ENCODE results near the gene MYG1. TPM values are rescaled to one million over a fixed set of nuclear protein-coding genes. Genes with fewer than 3 reads are reported as not detected.

MYG1 gene
- total and polyA plus RNA-seq, 9 donors, result 29.9 to 80.3 (median 57.8) TPM

GRCh38 chr12:53288322-53288721 lies 11.2 kb upstream of the MYG1 start:
- DNase-seq, result no peak
- Histone ChIP-seq H3K4me3 (no peak overlapping the region), H3K36me3 (no peaks in the 10 kb centered on the region), H3K27me3 (no peaks in the 10 kb centered on the region), H3K9me3 (no peaks in the 10 kb centered on the region), H3K4me1 (ENCODE audit: insufficient read depth) (no peaks in the 10 kb centered on the region), H3K27ac (no peak overlapping the region)
- no peak for TF ChIP-seq EP300 (IDR thresholded peaks at IDR 0.05)
- TF ChIP-seq CTCF (IDR thresholded peaks at IDR 0.05), result no peak
- TF ChIP-seq POLR2A (IDR thresholded peaks at IDR 0.05), result no peak
- WGBS, 3 donors, result 81 to 84% (median 81%) methylated on average over 6 of the region's 6 CpGs
- intact Hi-C loops (cut with DNase I), result loop anchor here in 1 of 4 donors (5.0 kb wide), 1 partner anchor 76 kb away; no protein-coding TSS in a partner anchor

DNA sequence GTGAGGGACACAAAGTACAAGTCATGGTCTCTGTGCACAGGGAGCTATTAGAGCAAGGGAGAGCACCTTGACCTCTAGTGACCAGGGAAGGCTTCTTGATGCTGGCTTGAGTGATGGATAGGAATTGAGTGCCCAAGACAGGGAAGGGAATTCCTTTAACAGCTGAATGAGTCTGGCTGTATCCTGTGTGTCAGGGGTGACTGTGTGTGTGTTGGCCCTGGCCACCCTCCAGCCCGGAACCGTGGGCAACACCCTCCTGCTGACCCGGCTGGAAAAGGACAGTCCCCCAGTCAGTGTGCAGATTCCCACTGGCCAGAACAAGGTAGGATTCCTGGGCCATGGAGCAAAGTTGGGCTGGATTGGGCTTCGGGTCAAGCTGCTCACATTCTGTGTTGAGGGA lies 9.6 kb upstream of the MYG1 start:
- intact Hi-C loops (cut with DNase I), result loop anchor here in 1 of 4 donors (5.0 kb wide), 1 partner anchor 78 kb away; no protein-coding TSS in a partner anchor
- no peak overlapping the region for H3K4me3 ChIP-seq
- peaks cover 2% of the 10 kb centered on the region for H3K4me1 ChIP-seq (ENCODE audit: insufficient read depth)
- H3K27me3 ChIP-seq, result no peaks in the 10 kb centered on the region
- no peak overlapping the region for H3K27ac ChIP-seq
- no peak for DNase-seq
- no peaks in the 10 kb centered on the region for H3K36me3 ChIP-seq
- TF ChIP-seq EP300 (IDR thresholded peaks at IDR 0.05) (no peak), CTCF (IDR thresholded peaks at IDR 0.05) (no peak)
- H3K9me3 ChIP-seq, result no peaks in the 10 kb centered on the region
- WGBS, 3 donors, result 67 to 88% (median 70%) methylated on average over 4 of the region's 4 CpGs

GRCh38 chr12:53290661-53291060 lies 8.8 kb upstream of the MYG1 start:
- TF ChIP-seq EP300 (IDR thresholded peaks at IDR 0.05), result no peak
- TF ChIP-seq POLR2A (IDR thresholded peaks at IDR 0.05), result no peak
- no peak for TF ChIP-seq CTCF (IDR thresholded peaks at IDR 0.05)
- H3K27ac ChIP-seq, result no peak overlapping the region
- intact Hi-C loops (cut with DNase I), result no loop called here
- H3K36me3 ChIP-seq, result no peaks in the 10 kb centered on the region
- peaks cover 2% of the 10 kb centered on the region for H3K4me1 ChIP-seq (ENCODE audit: insufficient read depth)
- no peak overlapping the region for H3K4me3 ChIP-seq
- DNase-seq, result no peak
- H3K27me3 ChIP-seq, result no peaks in the 10 kb centered on the region
- WGBS, 3 donors, result 86 to 90% (median 87%) methylated on average over 9 of the region's 9 CpGs
- no peaks in the 10 kb centered on the region for H3K9me3 ChIP-seq

- no peak for DNase-seq
- Histone ChIP-seq H3K9me3 (no peaks in the 10 kb centered on the region), H3K27ac (no peak overlapping the region), H3K36me3 (no peaks in the 10 kb centered on the region), H3K27me3 (no peaks in the 10 kb centered on the region), H3K4me1 (ENCODE audit: insufficient read depth) (peaks cover 2% of the 10 kb centered on the region), H3K4me3 (no peak overlapping the region)
- no peak for TF ChIP-seq EP300 (IDR thresholded peaks at IDR 0.05)
- TF ChIP-seq POLR2A (IDR thresholded peaks at IDR 0.05), result no peak
- no peak for TF ChIP-seq CTCF (IDR thresholded peaks at IDR 0.05)
- intact Hi-C loops (cut with DNase I), result no loop called here
Measured at GRCh38 chr12:53292426-53292825, 7.1 kb upstream of the MYG1 start.

Data from ovary (tissue), 9 donors.